H1 (cell line): Measurements from ENCODE around the gene ENDOG.

Experiments
- EGR1 ChIP-seq: IDR thresholded peaks from 2 replicates; pipeline ENCODE4 v1.6.1; 2011; ENCODE audit warnings: low read depth, low read length, borderline replicate concordance
- EZH2 ChIP-seq: fragments of 200-600 bp; sonication (generic); IDR thresholded peaks from 2 replicates; pipeline ENCODE4 v1.7.1; 2012; ENCODE audit warnings: low read depth, mild to moderate bottlenecking, moderate library complexity, low read length, inconsistent platforms; ENCODE audit not compliant: severe bottlenecking
- GABPA ChIP-seq: IDR thresholded peaks from 2 replicates; pipeline ENCODE4 v1.6.1; 2011; ENCODE audit warnings: mild to moderate bottlenecking, low read length, moderate library complexity, borderline replicate concordance; ENCODE audit not compliant: insufficient read depth
- JUN ChIP-seq: IDR thresholded peaks from 2 replicates; pipeline ENCODE4 v1.6.1; 2011; ENCODE audit warnings: low read depth, mild to moderate bottlenecking, improper control_type of control experiment, low read length
- JUND ChIP-seq: IDR thresholded peaks from 2 replicates; pipeline ENCODE4 v1.6.1; 2011; ENCODE audit warnings: mild to moderate bottlenecking, improper control_type of control experiment, low read length
- NRF1 ChIP-seq: IDR thresholded peaks from 2 replicates; pipeline ENCODE4 v1.6.1; 2011; ENCODE audit warnings: mild to moderate bottlenecking, low read depth, low read length, improper control_type of control experiment
- POLR2A ChIP-seq, 2 experiments: IDR thresholded peaks; 1 replicate in 1 of 2; 2 replicates in 1 of 2; pipeline ENCODE4 v1.6.1; 2011; ENCODE audit warnings: low read depth in 2 of 2, low read length in 2 of 2, mild to moderate bottlenecking in 2 of 2; ENCODE audit errors: control extremely low read depth in 1 of 2
- POLR2AphosphoS5 ChIP-seq: IDR thresholded peaks from 2 replicates; pipeline ENCODE4 v1.6.1; 2011; ENCODE audit warnings: low read depth, low read length
- RBBP5 ChIP-seq: IDR thresholded peaks from 2 replicates; pipeline ENCODE4 v1.7.1; 2012; ENCODE audit warnings: low read depth, mild to moderate bottlenecking, inconsistent platforms, low read length, moderate library complexity, borderline replicate concordance
- SUZ12 ChIP-seq: fragments of 200-600 bp; sonication (generic); IDR thresholded peaks from 2 replicates; pipeline ENCODE4 v1.6.1; 2012; ENCODE audit warnings: mild to moderate bottlenecking, inconsistent platforms, low read length, moderate library complexity, mixed read lengths
- TF ChIP-seq, protein P1 (sequence below), 3 experiments: IDR thresholded peaks; 1 replicate in 2 of 3; 2 replicates in 1 of 3; pipeline versions ENCODE4 v1.5.1 to v1.6.1; 2011; ENCODE audit warnings: low read length in 3 of 3, mild to moderate bottlenecking in 3 of 3, inconsistent platforms in 2 of 3, low read depth in 1 of 3, moderate library complexity in 1 of 3; ENCODE audit not compliant: insufficient read depth in 1 of 3; ENCODE audit errors: control extremely low read depth in 1 of 3

DNA sequence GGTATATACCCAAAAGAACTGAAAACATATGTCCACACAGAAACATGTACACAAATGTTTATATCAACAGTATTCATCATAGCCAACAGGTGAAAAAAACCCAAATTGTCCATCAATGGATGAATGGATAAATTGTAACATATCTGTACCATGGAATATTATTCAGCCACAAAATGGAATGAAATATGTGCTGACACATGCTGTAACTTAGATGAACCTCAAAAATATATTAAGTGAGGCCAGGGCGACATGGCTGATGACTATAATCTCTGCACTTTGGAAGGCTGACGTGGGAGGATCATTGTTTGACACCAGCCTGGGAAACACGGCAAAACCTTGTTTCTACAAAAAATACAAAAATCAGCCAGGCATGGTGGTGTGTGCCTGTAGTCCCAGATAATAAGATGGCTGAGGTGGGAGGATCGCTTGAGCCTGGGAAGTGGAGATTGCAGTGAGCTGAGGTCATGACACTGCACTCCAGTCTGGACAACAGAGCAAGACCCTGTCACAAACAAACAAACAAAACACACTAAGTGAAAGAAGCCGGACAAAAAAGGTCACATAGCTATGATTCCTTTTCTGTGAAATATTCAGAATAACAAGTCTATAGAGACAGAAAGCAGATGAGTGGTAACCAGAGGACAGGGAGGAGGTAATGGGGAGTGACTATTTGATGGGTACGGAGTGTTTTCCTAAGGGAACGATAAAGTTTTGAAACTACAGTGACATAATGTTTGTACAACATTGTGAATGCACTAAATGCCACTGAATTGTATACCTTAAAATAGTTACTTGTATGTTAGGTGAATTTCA is 52.0 kb downstream of the ENDOG start:
- TF ChIP-seq, protein P1, sequence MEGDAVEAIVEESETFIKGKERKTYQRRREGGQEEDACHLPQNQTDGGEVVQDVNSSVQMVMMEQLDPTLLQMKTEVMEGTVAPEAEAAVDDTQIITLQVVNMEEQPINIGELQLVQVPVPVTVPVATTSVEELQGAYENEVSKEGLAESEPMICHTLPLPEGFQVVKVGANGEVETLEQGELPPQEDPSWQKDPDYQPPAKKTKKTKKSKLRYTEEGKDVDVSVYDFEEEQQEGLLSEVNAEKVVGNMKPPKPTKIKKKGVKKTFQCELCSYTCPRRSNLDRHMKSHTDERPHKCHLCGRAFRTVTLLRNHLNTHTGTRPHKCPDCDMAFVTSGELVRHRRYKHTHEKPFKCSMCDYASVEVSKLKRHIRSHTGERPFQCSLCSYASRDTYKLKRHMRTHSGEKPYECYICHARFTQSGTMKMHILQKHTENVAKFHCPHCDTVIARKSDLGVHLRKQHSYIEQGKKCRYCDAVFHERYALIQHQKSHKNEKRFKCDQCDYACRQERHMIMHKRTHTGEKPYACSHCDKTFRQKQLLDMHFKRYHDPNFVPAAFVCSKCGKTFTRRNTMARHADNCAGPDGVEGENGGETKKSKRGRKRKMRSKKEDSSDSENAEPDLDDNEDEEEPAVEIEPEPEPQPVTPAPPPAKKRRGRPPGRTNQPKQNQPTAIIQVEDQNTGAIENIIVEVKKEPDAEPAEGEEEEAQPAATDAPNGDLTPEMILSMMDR (IDR thresholded peaks at IDR 0.05; ENCODE audit: control extremely low read depth in 1 of 3, insufficient read depth in 1 of 3, low read depth in 1 of 3, low read length in 3 of 3), result no peak
- TF ChIP-seq NRF1 (no peak), POLR2AphosphoS5 (no peak), RBBP5 (no peak), EZH2 (no peak), JUND (no peak), SUZ12 (no peak), JUN (no peak), EGR1 (no peak), POLR2A (IDR thresholded peaks at IDR 0.05; ENCODE audit: control extremely low read depth in 1 of 2, low read depth in 2 of 2, low read length in 2 of 2) (no peak), GABPA (no peak)
